ENCODE results near the gene HOOK2.

HOOK2 gene

GRCh38 chr19:12763100-12763499 is 12.3 kb downstream of the HOOK2 start:
- ChIA-PET CTCF (interaction anchor here (0.6 to 2.4 kb wide), 2 partner anchors 33 to 52 kb away, joined by 5 to 12 read pairs; no protein-coding TSS in a partner anchor), POLR2A (interaction anchor here (0.7 kb wide), 1 partner anchor 35 kb away, joined by 3 read pairs; no protein-coding TSS in a partner anchor)
- TF ChIP-seq ARNT (IDR thresholded peaks at IDR 0.05) (no peak), LEF1 (IDR thresholded peaks at IDR 0.05; ENCODE audit: borderline replicate concordance) (no peak), SUZ12 (IDR thresholded peaks at IDR 0.05) (no peak), ELF4 (IDR thresholded peaks at IDR 0.05) (no peak), BHLHE40 (IDR thresholded peaks at IDR 0.05; ENCODE audit: borderline replicate concordance) (no peak), SP1 (IDR thresholded peaks at IDR 0.05) (no peak), FOXA1 (IDR thresholded peaks at IDR 0.05) (no peak), ZNF384 (IDR thresholded peaks at IDR 0.05) (no peak), TARDBP (IDR thresholded peaks at IDR 0.05) (no peak), CTBP1 (IDR thresholded peaks at IDR 0.05; ENCODE audit: borderline replicate concordance) (no peak), L3MBTL2 (conservative IDR thresholded peaks at IDR 0.05) (no peak), FOXK2 (IDR thresholded peaks at IDR 0.05) (no peak), FOXM1 (IDR thresholded peaks at IDR 0.05; ENCODE audit: borderline replicate concordance) (no peak), HDGF (IDR thresholded peaks at IDR 0.05; ENCODE audit: borderline replicate concordance) (no peak), NFRKB (IDR thresholded peaks at IDR 0.05) (no peak), PKNOX1 (IDR thresholded peaks at IDR 0.05) (no peak)
- DNase-seq (ENCODE audit: extremely low spot score): no peak

- TF ChIP-seq NFRKB (IDR thresholded peaks at IDR 0.05): no peak
- no peak for TF ChIP-seq ZNF384 (IDR thresholded peaks at IDR 0.05)
- TF ChIP-seq FOXM1 (IDR thresholded peaks at IDR 0.05; ENCODE audit: borderline replicate concordance): no peak
- no peak for TF ChIP-seq ELF4 (IDR thresholded peaks at IDR 0.05)
- no peak for TF ChIP-seq FOXK2 (IDR thresholded peaks at IDR 0.05)
- TF ChIP-seq L3MBTL2 (conservative IDR thresholded peaks at IDR 0.05): no peak
- TF ChIP-seq FOXA1 (IDR thresholded peaks at IDR 0.05): no peak
- no peak for TF ChIP-seq BHLHE40 (IDR thresholded peaks at IDR 0.05; ENCODE audit: borderline replicate concordance)
- TF ChIP-seq SP1 (IDR thresholded peaks at IDR 0.05): no peak
- no peak for TF ChIP-seq TARDBP (IDR thresholded peaks at IDR 0.05)
- no peak for TF ChIP-seq HDGF (IDR thresholded peaks at IDR 0.05; ENCODE audit: borderline replicate concordance)
- TF ChIP-seq LEF1 (IDR thresholded peaks at IDR 0.05; ENCODE audit: borderline replicate concordance): no peak
- TF ChIP-seq CTBP1 (IDR thresholded peaks at IDR 0.05; ENCODE audit: borderline replicate concordance): no peak
- TF ChIP-seq ARNT (IDR thresholded peaks at IDR 0.05): no peak
- TF ChIP-seq PKNOX1 (IDR thresholded peaks at IDR 0.05): no peak
These were observed 15.7 kb downstream of the HOOK2 start for GRCh38 chr19:12759686-12760085.

GRCh38 chr19:12757544-12758274 is 17.6 kb downstream of the HOOK2 start:
- DNase-seq (ENCODE audit: extremely low spot score): peak; percentile 88
- TF ChIP-seq SP1 (IDR thresholded peaks at IDR 0.05) (no peak), ELF4 (IDR thresholded peaks at IDR 0.05) (no peak), NFRKB (IDR thresholded peaks at IDR 0.05) (no peak), HDGF (IDR thresholded peaks at IDR 0.05; ENCODE audit: borderline replicate concordance) (no peak), FOXM1 (IDR thresholded peaks at IDR 0.05; ENCODE audit: borderline replicate concordance) (no peak), CTBP1 (IDR thresholded peaks at IDR 0.05; ENCODE audit: borderline replicate concordance) (no peak), ZNF384 (IDR thresholded peaks at IDR 0.05) (no peak), SUZ12 (IDR thresholded peaks at IDR 0.05) (no peak)
- POLR2A ChIA-PET: interaction anchor here (0.6 to 1.7 kb wide), 9 partner anchors 8 to 68 kb away, joined by 3 to 9 read pairs (median 4); partner anchors contain the start of genes GET3, RNASEH2A, TNPO2 and TRIR
- CTCF ChIA-PET: interaction anchor here (0.5 to 1.8 kb wide), 21 partner anchors 8 to 304 kb away, joined by 3 to 17 read pairs (median 4); partner anchors contain the start of gene GET3

More at GRCh38 chr19:12759686-12760085, 15.7 kb downstream of the HOOK2 start:
- DNase-seq (ENCODE audit: extremely low spot score): no peak
- CTCF ChIA-PET: interaction anchor here (0.5 to 3.3 kb wide), 9 partner anchors 26 to 1655 kb away, joined by 3 to 15 read pairs (median 5); partner anchors contain the start of gene JUNB
- POLR2A ChIA-PET: interaction anchor here (0.8 to 1.4 kb wide), 4 partner anchors 33 to 47 kb away, joined by 3 to 4 read pairs (median 3); partner anchors contain the start of gene RNASEH2A

- no peak for DNase-seq (ENCODE audit: extremely low spot score)
- ChIA-PET POLR2A (no interaction called here), CTCF (interaction anchor here (0.6 kb wide), 1 partner anchor 10 kb away, joined by 3 read pairs; no protein-coding TSS in a partner anchor)
- TF ChIP-seq NFRKB (IDR thresholded peaks at IDR 0.05) (no peak), ZNF384 (IDR thresholded peaks at IDR 0.05) (no peak), TARDBP (IDR thresholded peaks at IDR 0.05) (no peak), L3MBTL2 (conservative IDR thresholded peaks at IDR 0.05) (no peak), LEF1 (IDR thresholded peaks at IDR 0.05; ENCODE audit: borderline replicate concordance) (no peak), CTBP1 (IDR thresholded peaks at IDR 0.05; ENCODE audit: borderline replicate concordance) (no peak), FOXA1 (IDR thresholded peaks at IDR 0.05) (no peak), SP1 (IDR thresholded peaks at IDR 0.05) (no peak), FOXM1 (IDR thresholded peaks at IDR 0.05; ENCODE audit: borderline replicate concordance) (no peak), BHLHE40 (IDR thresholded peaks at IDR 0.05; ENCODE audit: borderline replicate concordance) (no peak), ARNT (IDR thresholded peaks at IDR 0.05) (no peak), ELF4 (IDR thresholded peaks at IDR 0.05) (no peak), PKNOX1 (IDR thresholded peaks at IDR 0.05) (no peak), SUZ12 (IDR thresholded peaks at IDR 0.05) (no peak), FOXK2 (IDR thresholded peaks at IDR 0.05) (no peak), HDGF (IDR thresholded peaks at IDR 0.05; ENCODE audit: borderline replicate concordance) (no peak)
These were observed 19.0 kb downstream of the HOOK2 start for GRCh38 chr19:12756150-12756883.
